Right renal pelvis (tissue), 4 donors: Measurements from ENCODE around the gene ISLR2. TPM values are rescaled to one million over a fixed set of nuclear protein-coding genes. Genes with fewer than 3 reads are reported as not detected.

Source experiments
- DNase-seq, 4 donors: peaks; one replicate each; pipeline ENCODE4 v3.0.0-alpha.2; 2013; ENCODE audit warnings: low read depth in 4 of 4, low spot score in 3 of 4, missing footprints in 1 of 4
- polyA plus RNA-seq, 4 donors: library from polyadenylated mRNA; unstranded; fragments of 120-200 nt; gene quantifications; one replicate each; pipeline ENCODE4 v1.2.1, GENCODE V29; 2013; ENCODE audit not compliant: insufficient read length in 4 of 4

The ISLR2 gene
- polyA plus RNA-seq, 4 donors = 0.57 to 1.5 (median 0.72) TPM

DNA sequence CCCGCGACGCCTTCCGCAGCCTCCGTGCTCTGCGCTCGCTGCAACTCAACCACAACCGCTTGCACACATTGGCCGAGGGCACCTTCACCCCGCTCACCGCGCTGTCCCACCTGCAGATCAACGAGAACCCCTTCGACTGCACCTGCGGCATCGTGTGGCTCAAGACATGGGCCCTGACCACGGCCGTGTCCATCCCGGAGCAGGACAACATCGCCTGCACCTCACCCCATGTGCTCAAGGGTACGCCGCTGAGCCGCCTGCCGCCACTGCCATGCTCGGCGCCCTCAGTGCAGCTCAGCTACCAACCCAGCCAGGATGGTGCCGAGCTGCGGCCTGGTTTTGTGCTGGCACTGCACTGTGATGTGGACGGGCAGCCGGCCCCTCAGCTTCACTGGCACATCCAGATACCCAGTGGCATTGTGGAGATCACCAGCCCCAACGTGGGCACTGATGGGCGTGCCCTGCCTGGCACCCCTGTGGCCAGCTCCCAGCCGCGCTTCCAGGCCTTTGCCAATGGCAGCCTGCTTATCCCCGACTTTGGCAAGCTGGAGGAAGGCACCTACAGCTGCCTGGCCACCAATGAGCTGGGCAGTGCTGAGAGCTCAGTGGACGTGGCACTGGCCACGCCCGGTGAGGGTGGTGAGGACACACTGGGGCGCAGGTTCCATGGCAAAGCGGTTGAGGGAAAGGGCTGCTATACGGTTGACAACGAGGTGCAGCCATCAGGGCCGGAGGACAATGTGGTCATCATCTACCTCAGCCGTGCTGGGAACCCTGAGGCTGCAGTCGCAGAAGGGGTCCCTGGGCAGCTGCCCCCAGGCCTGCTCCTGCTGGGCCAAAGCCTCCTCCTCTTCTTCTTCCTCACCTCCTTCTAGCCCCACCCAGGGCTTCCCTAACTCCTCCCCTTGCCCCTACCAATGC is 45.1 kb downstream of the ISLR2 start:
- DNase-seq = no peak

DNA sequence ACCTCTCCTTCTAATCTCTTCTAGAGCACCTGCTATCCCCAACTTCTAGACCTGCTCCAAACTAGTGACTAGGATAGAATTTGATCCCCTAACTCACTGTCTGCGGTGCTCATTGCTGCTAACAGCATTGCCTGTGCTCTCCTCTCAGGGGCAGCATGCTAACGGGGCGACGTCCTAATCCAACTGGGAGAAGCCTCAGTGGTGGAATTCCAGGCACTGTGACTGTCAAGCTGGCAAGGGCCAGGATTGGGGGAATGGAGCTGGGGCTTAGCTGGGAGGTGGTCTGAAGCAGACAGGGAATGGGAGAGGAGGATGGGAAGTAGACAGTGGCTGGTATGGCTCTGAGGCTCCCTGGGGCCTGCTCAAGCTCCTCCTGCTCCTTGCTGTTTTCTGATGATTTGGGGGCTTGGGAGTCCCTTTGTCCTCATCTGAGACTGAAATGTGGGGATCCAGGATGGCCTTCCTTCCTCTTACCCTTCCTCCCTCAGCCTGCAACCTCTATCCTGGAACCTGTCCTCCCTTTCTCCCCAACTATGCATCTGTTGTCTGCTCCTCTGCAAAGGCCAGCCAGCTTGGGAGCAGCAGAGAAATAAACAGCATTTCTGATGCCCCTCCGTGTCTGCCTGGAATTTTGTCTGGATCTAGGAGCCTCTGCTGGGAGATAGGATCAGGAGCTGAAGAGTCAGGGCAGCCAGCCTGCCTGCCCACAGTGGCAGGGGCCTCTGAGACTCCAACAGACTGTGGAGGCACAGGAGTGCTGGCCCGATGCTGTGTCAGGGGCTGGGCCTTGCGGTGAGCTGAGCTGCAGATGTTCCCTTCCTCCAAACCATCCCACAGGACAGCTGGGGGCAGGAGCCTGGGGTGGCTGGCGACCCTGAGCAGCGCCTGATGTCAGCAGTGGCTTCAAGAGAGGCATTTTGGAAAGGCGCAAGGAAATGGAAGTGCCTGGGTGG is 46.2 kb downstream of the ISLR2 start:
- DNase-seq = no peak

DNA sequence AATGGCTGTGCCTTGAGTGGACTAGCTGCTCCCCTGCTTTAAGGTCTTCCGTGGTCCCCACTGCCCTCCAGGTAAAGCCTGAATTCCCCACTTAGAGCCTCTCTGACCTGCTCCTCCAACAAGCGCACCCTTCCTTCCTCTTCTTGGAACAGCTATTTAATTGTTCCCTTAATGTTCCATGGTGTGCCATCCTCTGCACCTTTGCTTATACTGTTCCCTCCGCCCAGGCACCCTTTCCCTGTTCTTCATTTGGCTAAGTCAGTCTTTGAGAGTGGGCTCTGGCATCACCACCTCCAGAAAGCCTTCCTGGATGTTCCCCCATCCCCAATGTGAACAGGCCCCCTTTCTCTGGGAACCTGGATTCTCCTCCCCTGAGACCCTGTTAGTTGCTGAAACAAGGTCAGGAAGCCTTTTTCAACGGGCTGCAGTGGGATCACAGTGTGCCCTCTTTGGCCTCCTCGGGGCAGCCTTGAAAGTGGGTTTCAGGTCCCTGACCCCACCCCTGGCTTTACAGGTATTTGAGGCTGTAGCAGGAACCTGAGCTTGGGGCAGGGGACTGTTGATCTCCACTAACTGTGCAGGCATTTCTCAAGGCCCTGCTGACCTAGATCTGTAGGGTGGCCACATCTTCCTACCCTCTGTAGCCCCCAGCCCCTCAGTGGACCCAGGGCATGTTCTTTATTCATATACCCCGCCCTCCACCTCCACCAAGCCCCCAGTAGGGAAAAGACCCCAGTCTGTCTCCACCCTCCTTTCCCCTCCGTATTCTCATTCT is 48.1 kb downstream of the ISLR2 start:
- no peak for DNase-seq

DNA sequence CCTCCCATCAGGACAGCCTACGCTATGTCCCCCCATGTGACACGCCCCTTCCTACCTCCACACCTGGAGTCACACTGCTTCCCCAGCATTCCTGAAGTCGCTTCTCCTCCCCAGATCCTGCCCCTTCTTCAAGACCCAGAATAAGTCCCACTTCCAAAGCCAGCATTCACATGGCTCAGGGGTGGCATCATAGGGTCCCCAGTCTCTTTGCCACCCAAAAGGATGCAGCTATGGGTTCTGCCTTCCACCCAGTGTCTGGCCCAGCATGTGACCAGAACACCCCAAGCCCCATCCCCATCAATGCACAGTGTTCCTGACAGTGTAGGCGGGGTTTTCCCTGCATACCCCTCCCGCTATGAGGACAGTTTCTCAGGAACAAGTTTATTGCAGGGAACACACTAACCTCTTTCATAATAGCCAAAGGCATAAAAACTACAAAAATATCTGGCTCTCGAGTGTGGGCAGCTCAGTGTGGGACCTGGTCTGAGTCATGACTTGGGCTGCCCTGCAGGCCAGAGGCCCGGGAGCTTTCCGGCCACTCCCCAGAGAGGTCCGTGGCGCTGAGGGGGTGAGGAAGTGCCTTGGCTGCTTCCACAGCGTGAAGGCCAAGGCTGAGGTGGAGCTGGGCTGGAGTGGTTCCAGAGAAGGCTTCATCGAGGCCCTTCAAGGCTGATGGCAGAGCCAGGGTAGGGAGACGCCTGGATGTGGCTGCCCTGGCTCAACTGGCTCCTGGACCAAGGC is 48.9 kb downstream of the ISLR2 start:
- no peak for DNase-seq

DNA sequence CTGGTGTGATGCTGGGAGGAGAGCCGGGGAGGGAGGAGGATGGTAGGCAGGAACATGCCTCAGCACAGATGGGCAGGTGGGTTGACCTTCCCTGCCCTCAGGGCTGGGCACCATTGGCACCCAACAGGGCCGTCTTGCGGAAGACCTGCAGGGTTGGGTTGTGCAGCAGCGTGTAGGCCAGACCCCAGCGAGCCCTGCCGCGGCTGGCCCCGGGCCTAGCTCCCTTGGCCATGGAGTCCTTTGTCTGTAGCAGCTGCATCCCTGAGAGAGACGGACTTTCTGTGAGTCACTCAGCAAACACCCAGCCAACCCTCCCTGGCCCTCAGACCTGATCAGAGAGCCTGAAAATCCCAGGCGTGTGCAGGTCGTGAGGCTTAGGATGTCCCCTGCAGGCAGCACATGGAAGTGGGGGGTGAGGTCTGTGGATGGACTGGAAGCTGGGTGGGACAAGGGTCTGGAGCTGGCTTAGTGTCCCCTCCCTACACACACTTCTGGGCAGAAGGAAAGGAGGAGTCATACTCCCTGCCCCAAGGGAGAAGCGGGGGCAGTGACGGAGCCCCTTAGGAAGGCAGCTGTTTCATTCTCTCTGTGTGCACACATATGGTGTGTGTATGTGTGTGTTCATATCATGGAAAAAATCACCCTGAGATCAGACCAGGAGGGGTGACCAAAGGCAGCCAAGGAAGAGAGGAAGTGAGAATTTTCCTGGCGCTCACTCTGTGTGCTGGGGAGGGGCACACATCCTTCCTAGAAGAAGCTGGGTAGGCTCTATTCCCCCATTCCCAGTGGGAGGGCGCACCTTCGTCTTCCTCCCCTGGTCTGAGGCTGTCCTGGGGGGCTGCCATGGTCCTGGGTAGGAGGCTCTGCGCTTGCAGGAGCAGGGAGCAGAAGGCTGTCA is 49.8 kb downstream of the ISLR2 start:
- DNase-seq = no peak

DNA sequence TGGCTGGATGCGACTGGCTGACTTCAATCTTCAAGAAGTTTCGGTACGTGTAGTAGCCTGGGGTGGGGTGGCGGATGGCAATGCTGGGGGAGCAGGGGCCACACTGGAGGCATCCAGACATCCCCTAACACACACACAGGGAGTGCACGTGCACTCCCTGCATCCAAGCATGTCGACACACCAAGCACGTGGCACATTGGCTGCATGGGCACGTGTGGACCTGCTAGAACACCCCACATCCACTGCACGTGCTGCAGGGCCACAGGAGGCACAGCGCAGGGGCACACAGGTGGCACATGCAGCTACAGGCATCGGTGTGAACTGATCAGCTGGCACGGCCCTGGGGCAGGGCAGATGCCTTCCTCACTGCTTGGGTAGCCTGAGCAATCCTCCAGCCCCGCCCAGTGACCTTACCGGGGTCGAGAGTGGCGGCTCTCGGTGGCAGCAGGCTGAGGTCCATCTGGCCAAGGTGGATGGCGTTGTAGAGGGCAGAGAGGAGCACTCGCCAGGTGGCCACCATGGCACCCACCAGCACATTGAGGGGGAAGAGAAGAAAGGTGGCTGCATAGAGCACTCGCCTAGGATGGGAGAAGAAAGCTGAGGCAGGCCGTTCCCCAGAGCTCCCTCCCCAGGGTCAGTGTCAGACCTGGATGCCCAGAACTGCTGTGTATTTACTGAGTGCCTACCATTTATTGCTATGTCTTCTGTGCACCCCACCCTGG is 50.7 kb downstream of the ISLR2 start:
- DNase-seq = no peak

DNA sequence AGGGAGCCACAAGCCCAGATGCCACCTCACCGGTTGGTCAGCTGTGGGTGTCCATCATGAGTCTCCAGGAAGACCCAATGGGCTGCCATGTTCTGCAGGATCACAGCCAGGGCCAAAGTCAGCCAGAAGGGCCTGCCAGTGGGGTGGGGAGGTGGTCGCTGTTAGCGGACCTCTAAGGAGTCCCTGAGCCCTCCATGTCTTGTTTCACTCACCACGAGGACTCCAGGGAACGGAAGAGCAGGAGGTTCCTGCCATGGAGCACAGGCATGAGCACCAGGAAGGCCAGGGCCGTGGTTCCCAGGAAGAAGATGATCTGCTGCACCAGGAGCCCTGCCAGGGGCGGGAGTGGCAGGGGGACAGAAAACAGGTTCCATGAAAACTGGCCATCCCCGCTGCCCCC is 51.7 kb downstream of the ISLR2 start:
- no peak for DNase-seq

DNA sequence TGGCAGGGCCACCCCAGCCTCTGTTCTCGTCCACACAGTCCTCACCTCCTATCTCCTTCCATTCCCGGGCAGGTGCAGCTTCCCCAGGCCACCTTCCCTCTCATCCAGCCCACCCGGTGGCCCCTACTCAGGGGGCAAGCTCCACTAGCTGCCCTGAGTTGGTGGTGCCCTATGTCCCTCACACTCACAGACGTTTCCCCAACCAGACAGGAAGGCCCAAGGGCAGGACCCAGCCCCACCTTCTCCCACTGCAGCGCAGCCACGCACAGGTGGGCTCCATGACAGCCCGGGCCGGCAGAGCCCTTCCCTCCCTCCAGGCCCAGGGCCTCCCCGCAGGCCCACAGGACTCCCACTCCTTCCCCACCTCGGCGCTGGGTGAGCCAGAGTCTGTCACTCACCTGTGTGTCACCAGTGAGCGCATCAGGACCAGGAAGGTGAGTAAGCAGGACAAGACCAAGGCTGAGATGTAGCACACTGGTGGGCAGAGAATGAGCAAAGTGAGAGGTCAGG is 54.3 kb downstream of the ISLR2 start:
- no peak for DNase-seq

DNA sequence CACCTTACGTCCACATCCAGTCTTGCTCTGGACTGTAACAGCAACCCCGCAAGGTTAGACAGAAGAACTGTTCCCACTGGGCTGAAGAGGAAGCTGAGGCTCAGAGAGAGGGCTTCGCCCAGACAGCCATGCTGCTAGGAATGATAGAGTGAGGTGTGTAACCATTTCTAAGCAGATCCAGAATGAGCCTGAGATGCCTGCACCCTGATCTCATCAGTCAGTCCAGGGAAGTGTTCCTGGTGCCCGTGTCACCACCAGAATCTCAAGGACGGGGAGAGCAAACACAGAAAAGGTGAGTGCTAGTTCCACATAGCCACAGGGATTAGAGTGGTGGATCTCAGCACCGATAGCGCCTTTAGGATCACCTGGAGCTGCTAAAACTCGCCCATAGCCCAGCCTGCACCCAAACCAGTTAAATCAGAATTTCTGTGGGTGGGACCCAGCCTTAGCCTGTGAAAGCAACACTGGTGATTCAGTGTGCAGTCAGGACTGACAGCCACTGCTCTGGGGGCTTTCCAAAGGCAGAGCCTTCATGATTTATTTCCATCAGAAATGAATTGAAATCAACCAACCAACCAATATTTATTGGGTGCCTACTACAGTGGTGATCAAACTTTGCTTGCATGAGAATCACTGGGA is 55.4 kb downstream of the ISLR2 start:
- no peak for DNase-seq

Other genes with a start within 250 kb of the ISLR2 start
- 10 to 100 TPM; 80.8 to 86.6 (median 85.0) TPM for gene LOXL1, start 204.1 kb upstream of the ISLR2 start, polyA plus RNA-seq
- 10 to 100 TPM in 3 of 4 donors, 1 to 10 TPM in 1; 8.9 to 16.8 (median 11.5) TPM for gene STOML1, start 138.3 kb upstream of the ISLR2 start, polyA plus RNA-seq
- 10 to 100 TPM; 24.3 to 34.1 (median 29.5) TPM for gene PML, start 135.9 kb upstream of the ISLR2 start, polyA plus RNA-seq
- under 1 TPM in 3 of 4 donors, not detected in 1; 0.06 to 0.18 (median 0.09) TPM for gene GOLGA6A, start 48.0 kb upstream of the ISLR2 start, polyA plus RNA-seq
- 10 to 100 TPM; 50.5 to 72.9 (median 61.8) TPM for gene ISLR, start 43.1 kb downstream of the ISLR2 start, polyA plus RNA-seq
- gene STRA6, start 72.2 kb downstream of the ISLR2 start, polyA plus RNA-seq = 10 to 100 TPM; 25.6 to 36.8 (median 33.1) TPM
- gene CCDC33, start 105.7 kb downstream of the ISLR2 start, polyA plus RNA-seq = 1 to 10 TPM; 3.9 to 6.2 (median 5.2) TPM
- gene CYP11A1, start 237.1 kb downstream of the ISLR2 start, polyA plus RNA-seq = 1 to 10 TPM in 2 of 4 donors, under 1 TPM in 2; 0.57 to 1.3 (median 1.1) TPM